ENCODE data around the gene FGF14. TPM values are rescaled to one million over a fixed set of nuclear protein-coding genes. Genes with fewer than 3 reads are reported as not detected.

Gene FGF14
- total RNA-seq, 4 donors from 2014 or later = 0.12 to 3.5 (median 1.3) TPM

DNA sequence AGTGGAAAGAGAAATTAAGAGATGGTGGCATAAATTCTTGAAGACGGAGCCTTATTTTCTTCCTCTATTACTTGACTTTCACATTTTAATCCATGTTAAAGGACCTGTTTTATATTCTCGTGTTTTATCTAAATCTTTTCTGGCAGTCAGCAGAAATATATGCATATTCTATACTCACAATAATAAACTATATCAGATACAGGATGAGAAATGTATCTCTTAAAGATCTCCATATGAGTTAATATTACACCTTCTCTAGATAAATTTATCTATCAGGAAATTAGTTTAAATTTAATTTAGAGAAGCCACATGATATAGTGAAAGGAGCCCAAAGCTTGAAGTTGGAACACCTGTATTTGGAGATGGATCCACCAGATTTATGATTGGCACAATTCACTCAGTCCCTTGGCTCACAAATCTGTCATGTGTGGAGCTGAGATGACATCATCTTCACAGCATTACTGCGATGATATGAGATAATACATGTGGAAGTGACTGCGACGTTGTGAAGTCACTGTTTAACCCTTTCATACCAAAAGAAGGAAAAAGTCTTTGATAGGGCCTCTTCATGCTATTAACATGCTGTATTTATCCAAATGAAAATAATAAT is 216.4 kb downstream of the FGF14 start:
- ATAC-seq (ENCODE audit: low FRiP score) = no peak
- TF ChIP-seq CTCF (IDR thresholded peaks at IDR 0.05) = no peak
- DNase-seq (ENCODE audit: low spot score) = no peak

DNA sequence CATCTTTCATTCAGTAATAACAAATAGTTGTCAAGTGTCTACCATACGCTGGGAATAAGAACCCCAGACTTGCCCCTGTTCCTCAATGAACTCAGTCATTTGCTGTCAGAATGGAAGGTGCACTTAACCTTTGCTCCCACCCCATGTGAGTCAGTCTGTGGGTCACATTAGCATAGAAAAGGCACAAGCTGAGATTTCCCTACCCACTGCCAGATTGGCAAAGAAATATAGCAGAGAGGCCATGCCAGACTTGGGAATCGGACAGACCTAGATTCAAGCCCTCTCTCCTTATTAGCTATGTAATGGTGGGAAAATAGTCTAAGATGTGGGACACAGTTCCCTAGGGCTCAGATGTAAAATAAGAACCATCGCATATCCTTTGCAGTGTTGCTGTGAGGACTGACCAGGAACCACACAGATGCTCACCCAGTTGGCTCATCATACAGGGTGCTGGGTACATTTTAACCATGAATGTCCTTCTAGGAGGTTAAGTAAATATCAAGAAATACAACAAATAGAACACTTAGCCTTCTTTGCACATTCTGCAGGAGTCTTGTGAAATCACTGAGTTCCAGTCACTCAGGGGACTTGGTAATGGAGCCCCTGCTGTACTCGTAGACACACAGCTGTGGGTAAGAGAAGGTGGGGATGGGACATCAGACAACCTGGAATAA is 218.2 kb downstream of the FGF14 start:
- no peak for TF ChIP-seq CTCF (IDR thresholded peaks at IDR 0.05)
- ATAC-seq (ENCODE audit: low FRiP score) (no peak), DNase-seq (ENCODE audit: low spot score) (no peak)

GRCh38 chr13:102182170-102182569 is 219.7 kb downstream of the FGF14 start:
- DNase-seq (ENCODE audit: low spot score) (no peak), ATAC-seq (ENCODE audit: low FRiP score) (no peak)
- no peak for TF ChIP-seq CTCF (IDR thresholded peaks at IDR 0.05)

DNA sequence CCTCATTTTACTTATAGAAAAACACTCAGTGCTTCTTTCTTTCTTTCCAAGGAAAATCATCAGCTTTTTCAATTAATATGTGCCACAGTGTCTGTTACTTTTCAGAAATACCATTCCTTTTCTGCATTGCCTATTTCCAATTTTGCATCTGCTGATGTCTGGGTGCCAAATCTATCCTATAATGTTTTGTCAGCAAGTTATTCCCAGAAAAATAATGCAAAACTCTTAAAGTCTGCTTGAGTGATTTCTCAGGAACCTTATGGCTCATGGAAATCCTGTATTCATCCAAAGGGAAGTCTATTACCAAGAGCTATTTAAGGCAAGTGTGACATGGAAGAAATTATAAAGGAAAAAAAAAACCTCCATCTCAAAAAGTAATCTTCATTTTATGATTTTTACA is 224.4 kb downstream of the FGF14 start:
- TF ChIP-seq CTCF (IDR thresholded peaks at IDR 0.05) = no peak
- no peak for ATAC-seq (ENCODE audit: low FRiP score)
- no peak for DNase-seq (ENCODE audit: low spot score)

DNA sequence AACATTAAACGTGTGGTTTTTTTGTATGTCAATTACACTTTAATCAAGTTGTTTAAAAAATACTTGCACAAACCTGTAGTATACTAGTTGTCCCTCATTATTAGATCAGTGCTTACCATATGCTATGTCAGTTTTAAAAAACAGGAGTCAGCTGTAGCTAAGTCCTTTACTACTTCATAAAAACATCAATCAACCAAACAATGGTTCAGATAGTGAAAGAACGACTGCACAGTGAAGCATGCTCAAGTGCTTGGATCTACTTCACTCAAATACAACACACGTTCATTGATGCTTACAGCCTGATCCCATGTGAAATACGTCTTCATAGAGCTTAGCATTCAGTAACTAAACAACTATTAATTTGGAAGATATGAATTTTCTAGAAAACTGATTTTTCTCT is 225.0 kb downstream of the FGF14 start:
- no peak for ATAC-seq (ENCODE audit: low FRiP score)
- TF ChIP-seq CTCF (IDR thresholded peaks at IDR 0.05) = no peak
- no peak for DNase-seq (ENCODE audit: low spot score)

- ATAC-seq (ENCODE audit: low FRiP score) (no peak), DNase-seq (ENCODE audit: low spot score) (no peak)
- no peak for TF ChIP-seq CTCF (IDR thresholded peaks at IDR 0.05)
Measured at GRCh38 chr13:102172406-102172805, 229.4 kb downstream of the FGF14 start.

DNA sequence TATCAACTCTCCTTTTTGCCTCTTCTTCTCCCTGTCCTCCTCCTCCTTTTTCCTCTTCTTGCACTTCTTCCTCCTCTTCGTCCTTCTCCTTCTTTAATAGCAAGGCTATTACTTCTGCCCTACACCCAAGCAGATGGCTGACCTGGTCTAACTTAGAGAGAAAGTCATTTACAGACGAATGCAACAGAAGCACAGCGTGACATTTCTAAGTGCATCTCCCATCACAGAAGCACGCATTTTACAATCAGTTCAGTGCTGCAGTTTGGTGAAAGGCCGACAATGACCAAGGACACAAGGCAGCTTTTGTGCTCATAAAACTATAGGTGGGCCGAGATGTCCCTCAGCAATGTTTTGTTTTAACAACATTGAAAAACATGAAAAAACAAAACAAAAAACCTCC is 231.5 kb downstream of the FGF14 start:
- DNase-seq (ENCODE audit: low spot score) (no peak), ATAC-seq (ENCODE audit: low FRiP score) (no peak)
- TF ChIP-seq CTCF (IDR thresholded peaks at IDR 0.05) = no peak

All from omental fat pad (tissue), 4 donors.